ENCODE measurements around the gene PPFIA1.

Gene PPFIA1

DNA sequence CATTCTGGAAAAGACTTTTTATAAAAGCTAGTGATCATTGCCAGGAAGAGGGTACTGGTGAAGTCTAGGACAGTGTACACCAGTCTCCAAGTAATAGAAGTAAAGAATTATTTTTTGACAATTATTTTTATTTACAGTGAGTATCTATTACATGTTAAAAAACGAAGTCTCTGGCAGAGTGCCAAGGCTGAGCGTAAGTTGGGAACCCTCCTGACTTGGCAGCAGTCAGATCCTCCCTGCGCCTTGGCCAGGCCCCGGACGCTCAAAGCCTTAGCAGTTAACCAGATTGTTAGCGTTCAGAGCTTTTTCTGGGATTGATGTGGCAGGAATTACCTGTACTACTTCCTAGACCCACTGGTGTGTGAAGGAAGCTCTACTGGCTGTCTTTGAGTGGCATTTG is 89.7 kb downstream of the PPFIA1 start:
- DNase-seq (ENCODE audit: low read depth, low spot score), result no peak
- TF ChIP-seq, protein P1, sequence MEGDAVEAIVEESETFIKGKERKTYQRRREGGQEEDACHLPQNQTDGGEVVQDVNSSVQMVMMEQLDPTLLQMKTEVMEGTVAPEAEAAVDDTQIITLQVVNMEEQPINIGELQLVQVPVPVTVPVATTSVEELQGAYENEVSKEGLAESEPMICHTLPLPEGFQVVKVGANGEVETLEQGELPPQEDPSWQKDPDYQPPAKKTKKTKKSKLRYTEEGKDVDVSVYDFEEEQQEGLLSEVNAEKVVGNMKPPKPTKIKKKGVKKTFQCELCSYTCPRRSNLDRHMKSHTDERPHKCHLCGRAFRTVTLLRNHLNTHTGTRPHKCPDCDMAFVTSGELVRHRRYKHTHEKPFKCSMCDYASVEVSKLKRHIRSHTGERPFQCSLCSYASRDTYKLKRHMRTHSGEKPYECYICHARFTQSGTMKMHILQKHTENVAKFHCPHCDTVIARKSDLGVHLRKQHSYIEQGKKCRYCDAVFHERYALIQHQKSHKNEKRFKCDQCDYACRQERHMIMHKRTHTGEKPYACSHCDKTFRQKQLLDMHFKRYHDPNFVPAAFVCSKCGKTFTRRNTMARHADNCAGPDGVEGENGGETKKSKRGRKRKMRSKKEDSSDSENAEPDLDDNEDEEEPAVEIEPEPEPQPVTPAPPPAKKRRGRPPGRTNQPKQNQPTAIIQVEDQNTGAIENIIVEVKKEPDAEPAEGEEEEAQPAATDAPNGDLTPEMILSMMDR (IDR thresholded peaks at IDR 0.05; ENCODE audit: low read depth, low read length), result no peak
- in situ Hi-C loops (cut with HindIII; ENCODE audit: low sequenced_read_pairs), result no loop called here
- H3K4me3 ChIP-seq (ENCODE audit: low read depth, low read length), result no peak overlapping the region

DNA sequence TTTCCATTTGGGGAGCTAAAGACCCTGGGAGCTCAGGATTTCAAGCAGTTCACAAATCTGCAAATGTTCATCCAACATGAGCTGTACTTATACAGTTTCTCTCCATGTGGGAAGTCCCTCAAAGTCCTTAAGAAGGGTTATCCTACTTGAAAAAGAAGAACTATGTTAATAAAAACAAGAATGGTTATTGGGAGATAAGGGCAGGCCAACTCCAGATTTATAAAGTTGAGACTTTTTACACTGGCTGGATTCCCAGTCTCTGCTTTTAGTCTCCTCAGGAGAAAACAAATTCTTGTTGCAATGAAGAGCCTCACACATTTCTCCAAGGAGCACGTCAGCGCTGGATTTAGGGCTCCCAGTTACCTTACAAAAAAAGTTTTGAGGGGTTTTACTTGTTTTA is 93.7 kb downstream of the PPFIA1 start:
- DNase-seq (ENCODE audit: low read depth, low spot score), result peak; percentile 17
- TF ChIP-seq, protein P1 (IDR thresholded peaks at IDR 0.05; ENCODE audit: low read depth, low read length), result no peak
- in situ Hi-C loops (cut with HindIII; ENCODE audit: low sequenced_read_pairs), result no loop called here
- H3K4me3 ChIP-seq (ENCODE audit: low read depth, low read length), result no peak overlapping the region

DNA sequence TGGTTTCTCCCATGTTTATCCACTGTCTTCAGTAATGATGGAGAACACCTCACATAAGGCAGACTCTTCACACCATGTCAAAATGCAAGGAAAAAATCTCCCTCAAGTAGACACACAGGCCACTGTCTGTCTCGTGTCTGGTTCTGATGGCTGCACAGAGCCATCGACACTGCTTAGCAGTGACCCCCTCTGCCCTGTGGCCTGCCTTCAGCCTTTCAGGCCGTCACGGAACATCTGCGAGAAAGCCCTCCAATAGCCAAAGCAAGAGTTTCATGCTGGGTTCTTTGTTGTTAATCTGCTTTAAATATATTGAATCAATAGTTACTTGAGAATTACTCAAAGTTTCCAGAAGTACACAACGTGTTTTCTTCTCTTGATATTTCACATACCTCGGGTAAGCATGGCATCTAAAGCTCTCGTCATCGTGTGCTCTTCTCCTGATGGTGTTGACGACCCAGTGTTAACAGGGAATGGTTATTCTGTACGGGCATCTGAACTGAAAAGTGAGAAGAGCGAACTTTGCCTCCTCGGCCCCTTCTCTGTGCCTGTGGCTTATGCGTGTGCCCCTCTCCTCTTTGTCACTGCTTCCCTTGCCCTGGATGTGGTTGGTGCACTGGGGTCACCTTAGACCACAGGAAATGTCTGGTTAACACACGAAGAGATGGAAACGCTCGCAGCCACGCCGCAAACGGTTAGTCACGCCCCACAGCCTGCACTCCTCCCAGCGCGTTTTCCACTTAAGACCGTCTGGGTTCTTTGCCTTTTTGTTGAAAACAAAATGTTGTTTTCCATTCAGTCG is 94.5 kb downstream of the PPFIA1 start:
- DNase-seq (ENCODE audit: low read depth, low spot score), result no peak
- in situ Hi-C loops (cut with HindIII; ENCODE audit: low sequenced_read_pairs), result no loop called here
- TF ChIP-seq, protein P1 (IDR thresholded peaks at IDR 0.05; ENCODE audit: low read depth, low read length), result no peak
- no peak overlapping the region for H3K4me3 ChIP-seq (ENCODE audit: low read depth, low read length)

DNA sequence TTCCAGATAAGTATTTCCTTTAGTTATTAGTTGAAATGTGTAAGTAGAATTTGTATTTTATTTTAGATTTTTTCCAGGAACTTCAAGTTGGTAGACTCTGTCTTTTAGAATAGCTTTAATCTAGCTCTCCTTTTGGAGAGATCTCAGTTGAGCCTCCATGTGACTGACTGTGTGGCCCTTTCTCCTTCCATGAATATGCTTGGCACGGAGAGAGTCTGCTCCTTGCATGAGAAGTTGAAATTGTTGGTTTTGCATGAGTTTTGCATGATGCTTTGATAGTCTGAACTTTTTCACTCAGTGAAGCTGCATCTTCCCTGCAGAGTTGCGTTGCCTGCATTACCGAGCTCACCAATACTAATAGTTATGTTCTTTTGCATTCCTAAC is 95.0 kb downstream of the PPFIA1 start:
- no peak for DNase-seq (ENCODE audit: low read depth, low spot score)
- in situ Hi-C loops (cut with HindIII; ENCODE audit: low sequenced_read_pairs), result no loop called here
- TF ChIP-seq, protein P1 (IDR thresholded peaks at IDR 0.05; ENCODE audit: low read depth, low read length), result no peak
- H3K4me3 ChIP-seq (ENCODE audit: low read depth, low read length), result no peak overlapping the region

DNA sequence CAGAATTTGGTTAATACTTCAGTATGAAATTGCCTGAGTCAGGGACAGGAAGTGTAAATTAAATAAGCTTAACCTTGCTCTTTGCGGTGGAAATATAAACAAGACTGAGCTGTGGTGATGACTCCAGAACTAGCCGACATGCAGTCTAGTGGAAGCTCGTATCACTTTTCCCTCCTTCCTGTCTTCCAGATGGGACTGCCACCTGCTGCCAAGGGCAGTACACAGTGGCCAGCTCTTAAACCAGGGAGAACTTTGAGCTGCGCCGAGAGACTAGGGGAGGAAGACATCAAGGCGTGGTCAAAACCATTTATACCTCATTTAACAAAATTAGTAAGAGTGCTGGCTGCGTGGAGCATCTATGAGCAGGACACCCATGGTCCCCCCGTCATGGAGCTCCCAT is 96.6 kb downstream of the PPFIA1 start:
- H3K4me3 ChIP-seq (ENCODE audit: low read depth, low read length), result no peak overlapping the region
- TF ChIP-seq, protein P1 (IDR thresholded peaks at IDR 0.05; ENCODE audit: low read depth, low read length), result no peak
- in situ Hi-C loops (cut with HindIII; ENCODE audit: low sequenced_read_pairs), result no loop called here
- peak; percentile 45 for DNase-seq (ENCODE audit: low read depth, low spot score)

DNA sequence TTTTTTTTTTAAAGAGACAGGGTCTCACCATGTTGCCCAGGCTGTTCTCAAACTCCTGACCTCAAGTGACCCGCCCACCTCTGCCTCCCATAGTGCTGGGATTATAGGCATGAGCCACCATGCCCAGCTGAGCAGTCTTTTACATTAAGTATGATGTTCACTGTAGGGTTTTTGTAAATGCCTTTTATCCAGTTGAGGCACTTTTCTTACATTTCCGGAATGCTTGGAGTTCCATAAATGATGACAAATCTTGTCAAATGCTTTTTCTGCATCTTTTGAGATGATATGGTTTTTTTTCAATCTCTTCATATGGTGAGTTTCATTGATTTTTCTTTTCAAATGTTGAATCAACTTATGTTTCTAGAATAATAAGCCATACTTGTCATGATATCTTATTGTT is 98.5 kb downstream of the PPFIA1 start:
- TF ChIP-seq, protein P1 (IDR thresholded peaks at IDR 0.05; ENCODE audit: low read depth, low read length), result no peak
- DNase-seq (ENCODE audit: low read depth, low spot score), result no peak
- H3K4me3 ChIP-seq (ENCODE audit: low read depth, low read length), result no peak overlapping the region
- in situ Hi-C loops (cut with HindIII; ENCODE audit: low sequenced_read_pairs), result no loop called here
